GM12865 (cell line): ENCODE data around the gene GUCA2A.

Source experiments
- DNase-seq: peaks from one replicate; pipeline ENCODE4 v3.0.0; 2010; ENCODE audit warnings: low read depth
- H3K4me3 ChIP-seq: 2 replicates; pipeline ENCODE4 v1.5.1; 2011; ENCODE audit warnings: mild to moderate bottlenecking, low read depth, low read length, control low read depth
- CTCF ChIP-seq: IDR thresholded peaks from 2 replicates; pipeline ENCODE4 v1.5.1; 2011; ENCODE audit warnings: low read length, control low read depth, low read depth, inconsistent platforms; ENCODE audit not compliant: insufficient read depth; ENCODE audit errors: missing control alignments

GUCA2A gene

GRCh38 chr1:42198251-42198650, 33.7 kb upstream of the GUCA2A start:
- DNase-seq: no peak
- TF ChIP-seq CTCF: no peak
- H3K4me3 ChIP-seq: no peak overlapping the region

GRCh38 chr1:42195841-42196240, 31.3 kb upstream of the GUCA2A start:
- H3K4me3 ChIP-seq: no peak overlapping the region
- DNase-seq: no peak
- TF ChIP-seq CTCF: no peak

DNA sequence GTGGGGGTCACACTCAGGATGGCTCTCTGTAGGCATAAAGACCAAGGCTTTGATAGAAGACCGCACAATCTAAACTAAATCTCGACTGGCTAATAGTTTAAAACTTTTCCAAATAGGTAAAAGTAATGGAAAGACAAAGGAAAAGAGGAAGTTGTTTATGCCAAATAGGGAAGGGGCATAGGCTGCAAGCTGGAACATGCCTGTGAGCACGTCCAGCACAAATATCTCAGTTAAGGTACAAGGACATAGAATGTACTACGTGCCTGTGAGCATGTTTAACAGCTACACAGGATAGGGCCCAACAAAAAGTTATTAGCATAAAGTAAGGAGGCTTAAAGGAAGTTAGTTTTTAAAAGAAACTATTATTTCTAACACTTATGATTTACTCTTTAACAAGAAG, 27.6 kb upstream of the GUCA2A start:
- H3K4me3 ChIP-seq: no peak overlapping the region
- TF ChIP-seq CTCF: no peak
- no peak for DNase-seq

GRCh38 chr1:42191319-42191718, 26.8 kb upstream of the GUCA2A start:
- H3K4me3 ChIP-seq: no peak overlapping the region
- DNase-seq: no peak
- TF ChIP-seq CTCF: no peak

DNA sequence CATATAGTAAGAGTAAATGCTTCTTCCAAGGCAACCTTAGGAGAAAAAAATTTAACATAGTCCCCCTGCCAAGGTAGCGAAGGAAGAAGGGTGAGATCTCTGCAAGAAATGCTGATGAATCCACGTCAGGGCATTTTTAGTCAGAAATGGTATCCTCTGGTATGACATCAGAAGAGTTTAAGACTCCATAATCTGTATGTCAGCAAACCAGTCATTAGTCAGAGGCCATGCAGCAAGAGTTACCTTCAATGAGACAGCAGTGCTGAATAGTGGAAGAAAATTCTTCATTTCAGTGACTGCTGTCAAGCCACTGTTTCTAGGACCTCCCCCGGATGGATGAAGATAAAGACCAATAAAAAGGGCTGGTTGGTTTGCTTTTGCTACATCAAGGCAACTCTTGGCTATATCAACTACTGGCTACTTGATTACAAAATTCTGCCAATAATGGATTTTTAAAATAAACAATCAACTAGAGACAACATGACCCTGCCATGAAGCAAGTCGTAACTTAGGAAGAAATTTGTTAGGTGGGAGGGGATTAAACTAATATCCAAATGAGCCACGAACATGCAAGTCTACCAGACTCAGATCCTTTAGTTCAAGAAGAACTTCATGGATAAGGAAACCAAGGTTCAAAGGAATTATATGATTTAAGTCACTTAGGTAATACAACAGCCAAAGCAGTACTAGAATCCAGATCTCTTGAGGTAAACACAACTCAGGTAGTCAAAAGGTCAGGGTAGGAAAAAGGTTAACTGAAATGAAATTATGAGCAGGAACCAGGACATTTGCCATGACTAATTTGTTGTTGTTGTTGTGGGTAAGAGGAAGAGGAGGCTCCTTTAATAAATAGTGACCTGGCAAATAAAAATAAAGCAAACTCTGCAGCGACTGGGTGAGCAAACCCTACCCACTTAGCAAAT, 25.6 kb upstream of the GUCA2A start:
- no peak for TF ChIP-seq CTCF
- no peak for DNase-seq

GRCh38 chr1:42186152-42186551, 21.6 kb upstream of the GUCA2A start:
- TF ChIP-seq CTCF: no peak
- DNase-seq: no peak

More for the DNA sequence above, 25.6 kb upstream of the GUCA2A start:
- H3K4me3 ChIP-seq: no peak overlapping the region

DNA sequence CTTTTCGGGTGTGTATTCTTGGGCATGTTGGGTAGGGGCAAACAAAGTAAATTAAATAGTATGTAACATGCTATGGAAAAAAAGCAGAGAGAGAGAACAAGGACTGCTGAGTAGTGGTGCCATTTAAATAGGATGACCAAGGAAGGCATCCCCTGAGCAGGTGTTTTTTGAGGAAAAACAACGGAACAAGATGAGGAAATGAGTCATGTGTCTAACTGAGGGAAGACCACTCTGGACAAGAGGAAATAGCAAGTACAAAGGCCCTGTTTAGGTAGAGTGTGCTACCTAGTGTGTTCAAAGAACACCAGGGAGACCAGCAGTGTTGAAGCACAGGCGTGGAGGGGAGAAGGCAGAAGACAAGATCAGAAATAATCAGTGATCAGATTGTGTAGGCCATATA, 20.1 kb upstream of the GUCA2A start:
- DNase-seq: no peak
- no peak for TF ChIP-seq CTCF
- H3K4me3 ChIP-seq: no peak overlapping the region

More at GRCh38 chr1:42186152-42186551, 21.6 kb upstream of the GUCA2A start:
- no peak overlapping the region for H3K4me3 ChIP-seq
